ENCODE results near the gene PSMD10.

Gene PSMD10

GRCh38 chrX:108091264-108091877, at the start of gene PSMD10, which contains the start of gene ATG4A:
Gene PSMD10, minus strand, starts transcription at chrX:108091542. Its CDS starts 22 bp downstream, at chrX:108091520.
Gene ATG4A, plus strand, starts transcription at chrX:108091778. Its CDS starts 49 bp downstream, at chrX:108091827.
- H3K27ac Mint-ChIP-seq = no peak within 1 kb of the TSS
- no peaks in the 10 kb centered on the region for H3K9me3 Mint-ChIP-seq (ENCODE audit: low read depth)
- no peaks in the 10 kb centered on the region for H3K27me3 Mint-ChIP-seq
- H3K4me3 Mint-ChIP-seq = no peak within 1 kb of the TSS
- H3K36me3 Mint-ChIP-seq = peaks cover 2% of the 10 kb centered on the region
- H3K4me1 Mint-ChIP-seq (ENCODE audit: low read depth) = peaks cover 15% of the 10 kb centered on the region

- no peaks in the 10 kb centered on the region for H3K4me1 Mint-ChIP-seq (ENCODE audit: low read depth)
- H3K27ac Mint-ChIP-seq = no peak overlapping the region
- no peaks in the 10 kb centered on the region for H3K27me3 Mint-ChIP-seq
- no peak overlapping the region for H3K4me3 Mint-ChIP-seq
- H3K36me3 Mint-ChIP-seq = peaks cover 14% of the 10 kb centered on the region
- no peaks in the 10 kb centered on the region for H3K9me3 Mint-ChIP-seq (ENCODE audit: low read depth)
Observed at GRCh38 chrX:108138814-108139702, 47.7 kb upstream of the PSMD10 start.

- Mint-ChIP-seq H3K36me3 (peaks cover 14% of the 10 kb centered on the region), H3K27ac (no peak overlapping the region), H3K4me1 (ENCODE audit: low read depth) (no peaks in the 10 kb centered on the region), H3K4me3 (no peak overlapping the region), H3K27me3 (no peaks in the 10 kb centered on the region), H3K9me3 (ENCODE audit: low read depth) (no peaks in the 10 kb centered on the region)
Observed at GRCh38 chrX:108134724-108135123, 43.4 kb upstream of the PSMD10 start.

- H3K27me3 Mint-ChIP-seq = no peaks in the 10 kb centered on the region
- H3K36me3 Mint-ChIP-seq = peaks cover 8% of the 10 kb centered on the region
- no peaks in the 10 kb centered on the region for H3K4me1 Mint-ChIP-seq (ENCODE audit: low read depth)
Observed at GRCh38 chrX:108132876-108133275, 41.5 kb upstream of the PSMD10 start.

GRCh38 chrX:108132034-108132433, 40.7 kb upstream of the PSMD10 start:
- peaks cover 7% of the 10 kb centered on the region for H3K36me3 Mint-ChIP-seq
- no peaks in the 10 kb centered on the region for H3K4me1 Mint-ChIP-seq (ENCODE audit: low read depth)
- H3K27ac Mint-ChIP-seq = no peak overlapping the region
- no peaks in the 10 kb centered on the region for H3K9me3 Mint-ChIP-seq (ENCODE audit: low read depth)
- no peak overlapping the region for H3K4me3 Mint-ChIP-seq
- no peaks in the 10 kb centered on the region for H3K27me3 Mint-ChIP-seq

More at GRCh38 chrX:108132876-108133275, 41.5 kb upstream of the PSMD10 start:
- Mint-ChIP-seq H3K9me3 (ENCODE audit: low read depth) (no peaks in the 10 kb centered on the region), H3K4me3 (no peak overlapping the region), H3K27ac (no peak overlapping the region)

- H3K36me3 Mint-ChIP-seq = peaks cover 7% of the 10 kb centered on the region
- H3K9me3 Mint-ChIP-seq (ENCODE audit: low read depth) = no peaks in the 10 kb centered on the region
- no peaks in the 10 kb centered on the region for H3K4me1 Mint-ChIP-seq (ENCODE audit: low read depth)
- no peaks in the 10 kb centered on the region for H3K27me3 Mint-ChIP-seq
- no peak overlapping the region for H3K4me3 Mint-ChIP-seq
- no peak overlapping the region for H3K27ac Mint-ChIP-seq
Observed at GRCh38 chrX:108131471-108131870, 40.1 kb upstream of the PSMD10 start.

- Mint-ChIP-seq H3K27ac (no peak overlapping the region), H3K9me3 (ENCODE audit: low read depth) (no peaks in the 10 kb centered on the region), H3K4me1 (ENCODE audit: low read depth) (no peaks in the 10 kb centered on the region), H3K27me3 (no peaks in the 10 kb centered on the region), H3K4me3 (no peak overlapping the region), H3K36me3 (peaks cover 7% of the 10 kb centered on the region)
Observed at GRCh38 chrX:108130889-108131288, 39.5 kb upstream of the PSMD10 start.

- Mint-ChIP-seq H3K4me3 (no peak overlapping the region), H3K27me3 (no peaks in the 10 kb centered on the region), H3K4me1 (ENCODE audit: low read depth) (no peaks in the 10 kb centered on the region), H3K9me3 (ENCODE audit: low read depth) (no peaks in the 10 kb centered on the region), H3K36me3 (peaks cover 6% of the 10 kb centered on the region), H3K27ac (no peak overlapping the region)
Observed at GRCh38 chrX:108127152-108127551, 35.8 kb upstream of the PSMD10 start.

- no peaks in the 10 kb centered on the region for H3K4me1 Mint-ChIP-seq (ENCODE audit: low read depth)
- H3K27ac Mint-ChIP-seq = no peak overlapping the region
- no peaks in the 10 kb centered on the region for H3K27me3 Mint-ChIP-seq
- peaks cover 5% of the 10 kb centered on the region for H3K36me3 Mint-ChIP-seq
- H3K9me3 Mint-ChIP-seq (ENCODE audit: low read depth) = no peaks in the 10 kb centered on the region
- no peak overlapping the region for H3K4me3 Mint-ChIP-seq
Observed at GRCh38 chrX:108126661-108127060, 35.3 kb upstream of the PSMD10 start.

GRCh38 chrX:108123591-108124366, 32.4 kb upstream of the PSMD10 start:
- Mint-ChIP-seq H3K4me1 (ENCODE audit: low read depth) (no peaks in the 10 kb centered on the region), H3K27me3 (no peaks in the 10 kb centered on the region), H3K4me3 (no peak overlapping the region), H3K36me3 (peaks cover under 1% of the 10 kb centered on the region), H3K9me3 (ENCODE audit: low read depth) (no peaks in the 10 kb centered on the region), H3K27ac (no peak overlapping the region)

- no peaks in the 10 kb centered on the region for H3K4me1 Mint-ChIP-seq (ENCODE audit: low read depth)
Observed at GRCh38 chrX:108122748-108123147, 31.4 kb upstream of the PSMD10 start.

GRCh38 chrX:108121291-108121690, 29.9 kb upstream of the PSMD10 start:
- Mint-ChIP-seq H3K36me3 (no peaks in the 10 kb centered on the region), H3K4me3 (no peak overlapping the region), H3K27me3 (no peaks in the 10 kb centered on the region), H3K9me3 (ENCODE audit: low read depth) (no peaks in the 10 kb centered on the region), H3K27ac (no peak overlapping the region), H3K4me1 (ENCODE audit: low read depth) (no peaks in the 10 kb centered on the region)

More at GRCh38 chrX:108122748-108123147, 31.4 kb upstream of the PSMD10 start:
- H3K9me3 Mint-ChIP-seq (ENCODE audit: low read depth) = no peaks in the 10 kb centered on the region
- no peaks in the 10 kb centered on the region for H3K36me3 Mint-ChIP-seq
- no peak overlapping the region for H3K27ac Mint-ChIP-seq
- no peaks in the 10 kb centered on the region for H3K27me3 Mint-ChIP-seq
- no peak overlapping the region for H3K4me3 Mint-ChIP-seq

GRCh38 chrX:108117988-108118387, 26.6 kb upstream of the PSMD10 start:
- Mint-ChIP-seq H3K27me3 (no peaks in the 10 kb centered on the region), H3K4me3 (no peak overlapping the region), H3K9me3 (ENCODE audit: low read depth) (no peaks in the 10 kb centered on the region), H3K4me1 (ENCODE audit: low read depth) (peaks cover 2% of the 10 kb centered on the region), H3K27ac (no peak overlapping the region), H3K36me3 (peaks cover 4% of the 10 kb centered on the region)

- Mint-ChIP-seq H3K4me1 (ENCODE audit: low read depth) (peaks cover 2% of the 10 kb centered on the region), H3K4me3 (no peak overlapping the region), H3K36me3 (peaks cover 5% of the 10 kb centered on the region), H3K27ac (no peak overlapping the region), H3K27me3 (no peaks in the 10 kb centered on the region), H3K9me3 (ENCODE audit: low read depth) (no peaks in the 10 kb centered on the region)
Observed at GRCh38 chrX:108114541-108114940, 23.2 kb upstream of the PSMD10 start.

GRCh38 chrX:108105473-108105872, 14.1 kb upstream of the PSMD10 start:
- no peak overlapping the region for H3K4me3 Mint-ChIP-seq
- no peaks in the 10 kb centered on the region for H3K9me3 Mint-ChIP-seq (ENCODE audit: low read depth)

More at GRCh38 chrX:108105473-108105872, 14.1 kb upstream of the PSMD10 start:
- Mint-ChIP-seq H3K36me3 (peaks cover 10% of the 10 kb centered on the region), H3K27me3 (no peaks in the 10 kb centered on the region), H3K4me1 (ENCODE audit: low read depth) (peaks cover 10% of the 10 kb centered on the region), H3K27ac (no peak overlapping the region)

Measured in activated naive CD8-positive, alpha-beta T cell (primary cell).